GM12891 (cell line): ENCODE data around the gene RGS7. TPM values are rescaled to one million over a fixed set of nuclear protein-coding genes. Genes with fewer than 3 reads are reported as not detected.
A peak's percentile ranks its signal among the peaks of the same experiment; 100 is the strongest.

Source experiments
- DNase-seq: peaks from one replicate; pipeline ENCODE4 v3.0.0; 2011; ENCODE audit warnings: low spot score; ENCODE audit not compliant: insufficient read length
- FAIRE-seq: peaks from 2 replicates; lab custom pipeline; 2011; peaks lifted over from hg19 to GRCh38; lab: Jason Lieb, UNC
- PAX5 ChIP-seq: IDR thresholded peaks from 2 replicates; pipeline ENCODE4 v1.6.1; 2011; ENCODE audit warnings: low read length, moderate library complexity, mild to moderate bottlenecking; ENCODE audit not compliant: insufficient read depth, severe bottlenecking
- POLR2A ChIP-seq: IDR thresholded peaks from 2 replicates; pipeline ENCODE4 v1.6.1; 2011; ENCODE audit warnings: low read depth, low read length, control low read depth
- POLR2AphosphoS5 ChIP-seq: IDR thresholded peaks from 2 replicates; pipeline ENCODE4 v1.6.1; 2011; ENCODE audit warnings: low read depth, low read length, control low read depth
- POU2F2 ChIP-seq: IDR thresholded peaks from 2 replicates; pipeline ENCODE4 v1.6.1; 2011; ENCODE audit warnings: low read depth, mild to moderate bottlenecking, control low read depth, low read length, moderate library complexity
- SPI1 ChIP-seq: IDR thresholded peaks from 2 replicates; pipeline ENCODE4 v1.6.1; 2011; ENCODE audit warnings: low read depth, low read length, control low read depth
- TAF1 ChIP-seq: IDR thresholded peaks from 2 replicates; pipeline ENCODE4 v1.6.1; 2011; ENCODE audit warnings: low read depth, low read length, control low read depth
- polyA plus RNA-seq: library from polyadenylated mRNA; unstranded; fragments of >200 nt; gene quantifications from one replicate; pipeline ENCODE4 v1.2.1, GENCODE V29; 2012; ENCODE audit warnings: low read depth, missing spikeins, inconsistent platforms; ENCODE audit not compliant: missing spikeins

Gene RGS7
- not detected for polyA plus RNA-seq

DNA sequence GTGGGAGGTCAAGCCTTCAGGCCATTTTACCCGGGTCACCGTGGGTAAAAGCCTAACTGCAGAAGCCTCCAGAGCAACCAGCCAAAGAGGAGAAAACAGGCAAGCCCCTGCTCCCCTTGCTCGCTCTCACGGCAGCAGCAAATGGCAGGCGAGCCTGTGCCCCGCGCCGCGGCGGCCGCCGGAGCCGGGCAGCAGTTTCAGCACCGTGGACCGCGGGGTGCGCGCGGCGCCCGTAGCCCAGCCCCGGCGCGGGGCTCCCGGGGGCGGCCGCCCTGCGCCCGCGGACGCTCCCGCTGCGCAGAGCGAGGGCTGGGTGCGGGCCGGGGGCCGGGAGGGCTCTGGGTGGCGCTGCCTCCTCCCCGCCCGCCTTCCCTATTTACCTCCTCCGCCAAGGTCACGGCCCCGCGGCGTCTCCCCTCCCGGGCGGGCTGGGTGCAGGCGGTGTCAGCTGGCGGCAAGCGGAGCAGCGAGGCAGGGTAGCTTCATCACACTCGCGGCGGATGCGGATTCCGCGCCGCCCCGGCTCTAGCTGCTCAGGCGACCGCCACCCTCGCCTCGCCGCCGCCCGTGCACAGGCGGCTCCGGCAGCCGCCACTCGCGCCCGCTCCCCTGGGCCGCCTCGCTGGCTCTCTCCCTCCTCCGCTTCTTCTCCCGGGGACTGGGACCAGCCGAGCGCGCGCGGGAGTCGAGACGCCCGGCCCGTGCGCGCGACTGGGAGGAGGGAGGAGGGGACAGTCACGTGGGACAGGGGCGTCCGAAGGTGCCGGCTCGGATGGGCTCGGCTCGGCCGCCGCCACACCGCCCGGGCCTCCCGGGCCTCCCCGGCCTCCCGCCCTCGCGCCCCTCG lies at the start of gene RGS7:
RGS7 (minus strand) TSS at position 687 of the 847 bp plus-strand sequence.
- TF ChIP-seq TAF1 (no peak), POLR2A (no peak), POU2F2 (no peak), PAX5 (no peak), POLR2AphosphoS5 (no peak), SPI1 (no peak)
- FAIRE-seq (peak; percentile 9), DNase-seq (peak; percentile 35)

GRCh38 chr1:241406421-241406820 lies 49.4 kb upstream of the RGS7 start:
- TF ChIP-seq POU2F2 (no peak), PAX5 (no peak), SPI1 (no peak)
- DNase-seq (no peak), FAIRE-seq (no peak)

- TF ChIP-seq TAF1 (no peak), POU2F2 (no peak), SPI1 (no peak), POLR2A (no peak), POLR2AphosphoS5 (no peak), PAX5 (no peak)
- FAIRE-seq (no peak), DNase-seq (no peak)
Measured at GRCh38 chr1:241401156-241401555, 44.2 kb upstream of the RGS7 start.

DNA sequence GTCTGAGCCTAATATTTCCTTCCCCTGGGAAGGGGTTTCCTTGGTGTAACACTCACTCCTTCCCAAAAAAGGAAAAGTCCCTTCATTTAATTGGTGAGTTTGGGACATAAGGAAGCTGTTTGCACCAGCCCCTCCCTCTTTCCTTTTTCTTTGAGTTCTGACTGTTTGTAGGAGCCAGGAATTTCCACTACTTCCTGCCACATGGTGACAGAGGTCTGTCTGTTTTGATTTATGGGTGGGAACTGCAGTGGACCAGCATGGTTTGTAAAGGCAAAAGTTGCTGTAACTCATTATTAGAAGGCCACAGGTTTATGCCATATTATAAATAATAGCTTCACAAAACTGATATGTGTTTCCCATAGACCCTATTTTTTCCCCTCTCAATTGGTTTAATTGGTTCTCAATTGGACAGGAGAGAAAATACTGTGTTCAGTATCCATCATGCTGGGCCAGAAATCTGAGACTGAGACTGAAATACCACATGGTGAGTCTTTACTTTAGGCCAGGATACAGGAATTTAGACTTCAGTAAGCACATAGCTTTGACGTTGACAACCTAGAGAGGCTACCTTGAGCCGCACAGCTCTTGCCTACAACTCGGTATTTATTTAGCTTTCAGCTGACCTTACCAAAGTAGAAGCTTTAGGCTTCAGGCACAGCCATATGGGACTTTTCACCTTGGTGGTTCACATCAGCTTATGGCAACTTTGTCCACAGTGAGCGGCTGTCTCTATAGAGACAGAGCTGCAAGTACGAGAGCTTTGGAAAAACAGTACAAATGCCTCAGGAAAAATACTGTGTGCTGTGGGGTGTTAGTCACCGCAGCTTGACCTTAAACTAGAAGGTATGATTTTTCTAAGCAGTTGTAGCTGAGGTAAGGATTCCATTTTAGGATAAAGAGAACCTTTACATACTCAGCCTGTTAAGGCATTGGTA lies 40.0 kb upstream of the RGS7 start:
- no peak for DNase-seq
- TF ChIP-seq PAX5 (no peak), POLR2A (no peak), POLR2AphosphoS5 (no peak), TAF1 (no peak), POU2F2 (no peak), SPI1 (no peak)
- FAIRE-seq: no peak

GRCh38 chr1:241391926-241392710 lies 35.1 kb upstream of the RGS7 start:
- no peak for DNase-seq

DNA sequence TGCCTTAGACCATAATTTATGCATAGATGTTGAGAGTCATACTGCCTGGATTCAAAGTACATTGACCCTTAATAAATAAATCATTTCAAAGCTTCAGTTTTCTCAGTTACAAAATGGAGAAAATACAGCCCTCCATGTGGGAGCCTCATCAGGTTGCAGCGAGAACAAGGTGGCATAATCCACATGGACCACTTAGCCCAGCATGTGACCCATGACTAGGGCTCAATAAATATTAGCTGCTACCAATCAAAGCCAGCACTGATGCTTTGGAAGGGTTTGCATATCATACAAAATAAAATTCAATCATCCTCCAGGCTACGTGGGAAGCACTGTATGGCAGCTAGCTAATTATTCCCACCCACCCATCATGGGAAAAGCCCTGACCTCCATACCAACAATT lies 33.5 kb upstream of the RGS7 start:
- DNase-seq: no peak
- no peak for TF ChIP-seq SPI1
- no peak for TF ChIP-seq POLR2AphosphoS5
- no peak for TF ChIP-seq POU2F2
- no peak for TF ChIP-seq TAF1
- FAIRE-seq: no peak

More at GRCh38 chr1:241391926-241392710, 35.1 kb upstream of the RGS7 start:
- no peak for TF ChIP-seq POLR2A
- TF ChIP-seq PAX5: no peak
- no peak for TF ChIP-seq POU2F2
- TF ChIP-seq POLR2AphosphoS5: no peak
- no peak for TF ChIP-seq SPI1
- no peak for TF ChIP-seq TAF1
- no peak for FAIRE-seq

DNA sequence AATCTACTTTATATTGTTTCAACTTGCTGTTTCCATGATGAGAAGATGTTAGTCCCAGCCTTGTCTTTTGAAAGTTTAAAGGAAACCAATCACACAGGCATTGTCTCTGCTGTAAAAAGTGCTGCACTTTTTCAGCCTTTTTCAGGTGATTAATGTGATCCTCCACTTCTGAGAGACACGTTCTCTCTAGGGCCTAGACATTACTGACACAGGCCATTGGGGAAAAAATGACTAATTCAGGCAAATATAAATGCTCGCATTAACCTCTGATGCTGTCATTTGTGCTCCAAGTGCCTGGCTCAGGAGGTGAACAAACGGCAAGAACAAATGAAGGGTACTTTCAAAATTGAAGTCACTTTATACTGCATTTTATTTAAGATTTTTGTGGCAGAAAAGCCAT lies 32.4 kb upstream of the RGS7 start:
- no peak for FAIRE-seq
- no peak for DNase-seq
- TF ChIP-seq SPI1 (no peak), POU2F2 (no peak)

GRCh38 chr1:241387216-241387615 lies 30.2 kb upstream of the RGS7 start:
- DNase-seq: no peak
- TF ChIP-seq SPI1: no peak
- TF ChIP-seq TAF1: no peak
- TF ChIP-seq POLR2AphosphoS5: no peak
- TF ChIP-seq POU2F2: no peak
- TF ChIP-seq POLR2A: no peak
- TF ChIP-seq PAX5: no peak
- no peak for FAIRE-seq

DNA sequence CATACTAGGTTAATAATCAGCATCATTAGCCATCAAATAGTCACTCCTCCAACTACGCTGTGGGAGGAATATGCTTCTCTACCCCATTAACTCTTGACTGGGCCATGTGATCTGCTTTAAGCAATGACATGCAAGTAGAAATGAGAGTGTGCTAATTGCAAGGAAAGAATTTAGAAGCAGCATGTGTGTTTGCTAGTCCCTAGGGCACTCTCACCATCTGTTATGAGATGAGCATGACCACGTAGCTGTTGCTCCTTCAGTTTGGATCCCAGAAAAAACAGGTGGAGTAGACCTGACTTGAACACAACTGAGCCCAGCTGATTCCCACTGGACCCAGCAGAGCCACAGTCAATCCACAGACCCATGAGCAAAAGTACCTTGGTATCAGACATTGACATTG lies 19.7 kb upstream of the RGS7 start:
- FAIRE-seq: no peak
- TF ChIP-seq POLR2AphosphoS5 (no peak), PAX5 (no peak), POLR2A (no peak), POU2F2 (no peak), TAF1 (no peak), SPI1 (no peak)
- no peak for DNase-seq
